Measurements from ENCODE around the gene CSNK1E.
A peak's percentile ranks its signal among the peaks of the same experiment; 100 is the strongest.

Gene CSNK1E

GRCh38 chr22:38304526-38304925 is 12.7 kb downstream of the CSNK1E start:
- no peak for DNase-seq

DNA sequence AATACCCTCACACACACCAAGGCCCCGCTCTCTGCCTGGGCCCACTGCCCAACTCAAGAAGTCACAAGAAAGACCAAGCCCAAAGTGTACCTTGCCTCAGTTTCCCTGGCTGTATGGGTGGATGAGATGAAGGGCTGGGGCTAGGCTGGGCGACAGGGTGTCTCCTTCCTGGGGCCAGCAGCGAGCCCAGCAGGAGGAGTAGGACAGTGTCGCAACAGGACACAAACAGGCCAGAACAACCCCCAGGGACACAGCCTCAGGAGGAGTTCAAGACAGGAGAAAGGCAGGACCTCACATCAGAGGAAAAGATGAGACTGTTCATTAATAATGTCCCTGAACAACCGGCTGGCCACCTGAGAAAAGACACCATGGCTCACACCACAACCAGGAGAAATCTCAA is 13.3 kb downstream of the CSNK1E start:
- no peak for DNase-seq

GRCh38 chr22:38302906-38303305 is 14.3 kb downstream of the CSNK1E start:
- no peak for DNase-seq

DNA sequence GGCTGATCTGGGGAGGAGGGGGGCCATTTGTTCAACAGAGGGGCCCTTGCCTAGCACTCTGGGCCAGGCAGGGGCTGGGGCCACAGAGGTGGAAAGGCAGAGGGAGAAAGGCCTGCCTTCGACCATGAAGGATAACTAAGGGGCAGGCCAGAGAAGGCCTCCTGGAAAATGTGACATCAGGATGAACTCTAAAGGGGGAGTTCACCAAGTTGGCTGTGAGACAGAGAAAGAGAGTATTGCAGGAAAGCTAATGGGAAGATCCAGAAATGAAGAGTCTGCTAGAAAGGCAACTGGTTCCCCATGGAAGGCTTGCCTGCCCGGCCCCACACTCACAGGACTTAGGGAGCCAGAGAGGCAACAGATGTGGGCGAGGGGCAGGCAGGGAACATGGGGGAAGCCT is 16.3 kb downstream of the CSNK1E start:
- DNase-seq = no peak

DNA sequence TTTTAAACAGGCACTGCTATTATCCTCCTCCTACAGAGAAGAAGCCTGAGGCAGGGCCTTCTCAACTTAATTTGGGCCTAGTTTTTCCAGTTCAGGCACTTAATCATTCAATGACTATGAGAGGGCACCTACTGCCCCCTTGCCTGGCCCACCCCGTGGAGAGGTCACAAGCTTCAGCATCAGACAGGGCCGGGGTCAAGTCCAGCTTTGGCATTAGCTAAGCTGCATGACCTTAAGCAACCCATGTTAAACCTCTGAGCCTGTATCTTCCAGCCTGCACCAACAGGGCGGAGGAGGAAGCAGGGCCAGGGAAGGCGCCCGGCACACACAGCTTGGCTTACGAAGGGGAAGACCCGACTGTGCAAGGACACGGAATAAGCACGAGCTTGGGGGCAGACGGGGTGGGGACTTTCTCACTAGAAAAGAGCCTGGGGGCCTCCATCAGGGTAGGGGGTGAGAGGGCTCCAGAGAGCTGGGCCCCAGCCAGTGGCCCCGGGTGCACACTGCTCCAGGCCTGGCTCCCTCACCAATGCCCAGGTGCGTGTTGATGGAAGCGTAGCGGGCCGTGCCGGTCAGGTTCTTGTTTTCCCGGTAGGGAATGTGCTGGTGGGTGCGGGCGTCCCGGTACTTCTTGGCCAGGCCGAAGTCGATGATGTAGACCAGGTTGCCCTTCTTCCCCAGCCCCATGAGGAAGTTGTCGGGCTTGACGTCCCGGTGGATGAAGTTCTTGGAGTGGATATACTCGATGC is 16.9 kb downstream of the CSNK1E start:
- DNase-seq = no peak

DNA sequence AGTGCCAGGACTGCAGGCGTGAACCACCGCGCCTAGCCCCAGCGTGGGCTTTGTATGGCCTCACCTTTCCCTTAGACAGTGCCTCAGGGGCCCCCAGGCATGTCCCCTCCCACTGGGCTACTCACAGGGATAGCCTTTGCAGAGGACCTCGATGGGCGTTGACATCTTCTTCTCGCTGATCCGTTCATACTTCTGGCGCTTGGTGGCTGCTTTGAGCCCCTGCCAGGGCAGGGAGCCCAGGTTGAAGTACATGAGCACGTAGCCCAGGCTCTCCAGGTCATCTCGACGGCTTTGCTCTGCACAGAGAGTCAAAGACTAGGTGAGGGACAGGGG is 17.5 kb downstream of the CSNK1E start:
- no peak for DNase-seq

DNA sequence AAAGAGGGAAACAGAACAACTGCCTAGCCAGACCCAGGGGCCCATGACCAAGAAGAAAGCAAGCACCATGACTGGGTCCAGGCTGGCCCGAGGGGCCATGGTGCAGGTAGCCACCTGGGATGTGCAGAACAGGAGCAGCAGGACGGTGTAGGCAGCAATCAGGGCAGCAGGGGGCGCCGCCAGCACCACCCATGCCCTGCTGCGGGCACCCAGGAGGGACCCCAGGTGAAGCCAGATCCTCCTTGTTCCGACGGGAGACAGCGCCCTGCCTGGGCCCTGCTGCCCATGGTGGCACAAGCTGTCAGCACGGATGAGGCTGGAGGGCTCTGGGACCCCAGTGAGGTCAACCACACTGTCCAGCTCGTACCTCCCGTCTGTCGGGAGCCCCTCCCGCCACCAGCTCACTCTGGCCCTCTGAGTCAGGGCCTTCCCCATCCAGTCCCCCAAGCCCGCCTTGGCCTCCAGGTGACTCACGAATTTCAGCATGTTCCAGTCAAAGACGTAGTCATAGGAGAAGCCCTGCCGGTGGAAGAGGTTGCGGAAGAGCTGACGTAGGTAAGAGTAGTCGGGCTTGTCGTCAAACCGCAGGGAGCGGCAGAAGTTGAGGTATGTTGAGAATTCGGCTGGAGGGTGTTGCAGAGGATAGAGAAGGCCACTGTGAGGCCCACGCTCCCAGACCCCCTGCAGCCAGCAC is 18.8 kb downstream of the CSNK1E start:
- DNase-seq = no peak

GRCh38 chr22:38296372-38296771 is 20.9 kb downstream of the CSNK1E start:
- DNase-seq = no peak

GRCh38 chr22:38295863-38296262 is 21.4 kb downstream of the CSNK1E start:
- DNase-seq = no peak

GRCh38 chr22:38295339-38295738 is 21.9 kb downstream of the CSNK1E start:
- no peak for DNase-seq

DNA sequence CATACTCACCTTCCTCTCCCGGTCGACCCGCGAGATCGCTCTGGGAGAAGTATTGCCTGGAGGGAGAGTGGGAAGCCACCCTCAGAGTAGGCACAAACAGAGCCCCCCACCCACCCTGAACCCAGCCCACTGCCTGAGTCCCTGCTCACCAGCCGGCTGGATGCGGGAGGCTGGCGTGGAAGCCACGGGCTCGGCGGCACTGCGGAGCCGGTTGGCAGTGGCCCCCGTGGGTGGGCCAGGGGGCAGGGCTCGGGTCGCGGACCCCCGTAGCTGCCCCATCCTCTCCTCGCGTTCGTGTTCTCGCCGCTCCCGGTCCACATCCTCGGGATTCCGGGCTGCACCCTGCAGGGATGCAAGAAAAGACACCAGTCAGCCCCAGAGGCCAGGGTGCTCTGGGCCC is 23.0 kb downstream of the CSNK1E start:
- no peak for DNase-seq

GRCh38 chr22:38292694-38293093 is 24.5 kb downstream of the CSNK1E start:
- no peak for DNase-seq

- no peak for DNase-seq
These were observed 25.9 kb downstream of the CSNK1E start for GRCh38 chr22:38291201-38291777.

GRCh38 chr22:38290347-38290746 is 26.9 kb downstream of the CSNK1E start:
- DNase-seq = no peak

DNA sequence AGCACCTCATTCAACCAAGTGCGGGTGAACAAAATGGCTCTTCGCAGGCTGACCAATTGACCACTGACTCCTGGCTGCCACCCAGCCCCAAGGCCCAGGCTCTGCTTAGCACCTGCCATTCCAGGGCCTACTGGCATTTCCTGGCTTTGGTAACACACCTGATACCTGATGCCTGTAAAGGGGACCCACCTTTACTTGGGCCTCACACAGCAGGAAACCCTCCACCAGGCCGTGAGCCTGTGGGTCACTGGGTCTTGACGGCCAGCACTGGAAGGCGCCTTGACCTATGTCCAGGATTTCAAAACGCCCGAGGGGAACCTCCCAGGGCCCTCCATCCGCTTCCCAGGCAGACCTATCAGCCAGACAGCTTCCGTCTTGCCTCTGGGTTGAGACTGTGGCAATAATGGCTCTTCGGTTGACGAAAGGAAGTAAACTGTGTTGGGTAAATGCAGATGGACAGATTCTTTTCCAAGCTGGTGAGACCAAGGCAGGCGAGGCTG is 27.6 kb downstream of the CSNK1E start:
- no peak for DNase-seq

- no peak for DNase-seq
These were observed 30.1 kb downstream of the CSNK1E start for GRCh38 chr22:38286915-38287669.

- no peak for DNase-seq
These were observed 32.2 kb downstream of the CSNK1E start for GRCh38 chr22:38285018-38285417.

- DNase-seq = no peak
These were observed 33.2 kb downstream of the CSNK1E start for GRCh38 chr22:38284042-38284402.

GRCh38 chr22:38282397-38282796 is 34.8 kb downstream of the CSNK1E start:
- DNase-seq = no peak

DNA sequence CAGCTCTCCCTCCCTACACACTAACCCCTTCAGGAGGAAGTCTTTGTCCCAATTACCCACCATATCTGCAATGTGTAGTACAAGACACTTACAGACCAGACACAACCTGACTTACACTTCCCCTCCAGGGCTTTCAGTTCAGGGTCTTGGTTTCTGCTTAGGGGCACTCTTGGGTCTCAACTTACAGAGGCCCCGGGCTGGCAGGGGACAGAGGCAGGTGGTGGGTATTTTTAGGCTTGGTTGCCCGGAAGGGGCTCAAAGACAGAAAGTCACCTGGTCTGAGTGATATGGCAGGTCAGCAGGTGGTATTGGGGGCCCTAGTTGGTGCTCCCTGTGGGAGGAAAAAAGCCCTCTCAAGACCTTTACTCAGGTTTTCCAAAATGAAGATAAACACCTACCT is 41.1 kb downstream of the CSNK1E start:
- DNase-seq = no peak

- no peak for DNase-seq
These were observed 44.0 kb downstream of the CSNK1E start for GRCh38 chr22:38273135-38273826.

DNA sequence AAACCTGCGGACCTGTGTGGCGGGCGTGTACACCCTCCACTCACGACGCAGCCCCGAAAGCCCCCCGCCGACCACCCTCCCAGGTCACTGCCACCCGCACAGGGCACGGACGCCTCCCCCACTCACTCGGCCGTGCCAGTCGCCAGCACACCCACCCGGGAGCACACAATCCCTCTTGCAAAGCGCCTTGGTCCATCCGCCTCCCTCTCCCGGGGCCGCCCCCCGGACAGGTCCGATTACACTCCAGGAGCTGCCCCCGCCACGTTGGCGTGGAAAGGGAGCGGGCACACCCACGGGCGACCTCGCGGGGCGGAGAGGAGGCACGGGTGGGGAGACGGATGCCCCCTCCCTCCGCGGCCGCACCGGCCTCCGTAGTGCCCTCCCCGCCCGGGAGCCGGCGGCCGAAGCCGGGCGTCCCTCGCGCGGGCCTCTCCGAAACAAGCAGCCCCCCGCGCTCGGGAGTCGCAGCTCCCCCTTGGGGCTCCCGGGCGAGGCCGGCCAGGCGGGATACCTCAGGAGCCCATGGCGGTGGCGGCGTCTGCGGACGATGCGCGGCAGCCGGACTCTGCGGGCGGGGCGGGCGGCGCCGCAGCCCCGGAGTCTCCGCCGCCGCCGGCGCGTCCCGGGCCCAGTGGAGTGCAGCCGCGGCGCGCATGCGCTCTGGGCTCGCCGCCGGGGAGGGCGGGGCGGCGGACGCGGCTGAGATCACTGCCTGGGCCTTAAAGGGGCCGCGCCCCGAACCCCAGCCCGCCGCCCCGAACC is 44.7 kb downstream of the CSNK1E start, which contains the start of gene TMEM184B:
Gene TMEM184B (minus strand): TSS at position 638 of the 762 bp plus-strand sequence. CDS start 25,049 bp downstream, outside the sequence.
- peak; percentile 34 to 85 for DNase-seq

All from NCI-H1930 (cell line).